H9 (cell line): ENCODE measurements around the gene DNAJC1. TPM values are rescaled to one million over a fixed set of nuclear protein-coding genes. Genes with fewer than 3 reads are reported as not detected.

Experiments used
- DNase-seq: peaks from one replicate; pipeline ENCODE4 v3.0.0-alpha.2; 2017
- H2AFZ ChIP-seq: one replicate; pipeline ENCODE4 v1.6.1; 2013; ENCODE audit warnings: mild to moderate bottlenecking, low read length, control low read depth, moderate library complexity
- H2AK5ac ChIP-seq: 2 replicates; pipeline ENCODE4 v1.6.1; 2013; ENCODE audit warnings: low read length, control low read depth, mixed read lengths; ENCODE audit not compliant: insufficient read length
- H2BK120ac ChIP-seq: one replicate; pipeline ENCODE4 v1.6.1; 2013; ENCODE audit warnings: low read depth, mild to moderate bottlenecking, low read length, control low read depth, inconsistent platforms; ENCODE audit not compliant: poor library complexity, severe bottlenecking
- H2BK12ac ChIP-seq: 2 replicates; pipeline ENCODE4 v1.6.1; 2013; ENCODE audit warnings: low read length, control low read depth, mixed read lengths, low read depth; ENCODE audit not compliant: insufficient read length
- H2BK15ac ChIP-seq: 2 replicates; pipeline ENCODE4 v1.6.1; 2013; ENCODE audit warnings: low read depth, low read length, control low read depth
- H2BK20ac ChIP-seq: one replicate; pipeline ENCODE4 v1.6.1; 2013; ENCODE audit warnings: low read depth, mild to moderate bottlenecking, low read length, control low read depth, inconsistent platforms; ENCODE audit not compliant: poor library complexity, severe bottlenecking
- H2BK5ac ChIP-seq: 2 replicates; pipeline ENCODE4 v1.6.1; 2013; ENCODE audit warnings: low read length, control low read depth, mixed read lengths; ENCODE audit not compliant: insufficient read length
- H3K14ac ChIP-seq: 2 replicates; pipeline ENCODE4 v1.6.1; 2013; ENCODE audit warnings: low read length, control low read depth; ENCODE audit not compliant: insufficient read depth
- H3K18ac ChIP-seq: 2 replicates; pipeline ENCODE4 v1.6.1; 2013; ENCODE audit warnings: low read depth, mild to moderate bottlenecking, mixed read lengths, low read length, control low read depth; ENCODE audit not compliant: insufficient read length
- H3K23ac ChIP-seq: 2 replicates; pipeline ENCODE4 v1.6.1; 2013; ENCODE audit warnings: low read length, control low read depth, mixed read lengths, low read depth; ENCODE audit not compliant: insufficient read length
- H3K23me2 ChIP-seq: 2 replicates; pipeline ENCODE4 v1.6.1; 2013; ENCODE audit warnings: low read depth, mild to moderate bottlenecking, mixed read lengths, low read length, control low read depth; ENCODE audit not compliant: insufficient read length, poor library complexity, severe bottlenecking
- H3K27ac ChIP-seq: 2 replicates; pipeline ENCODE4 v1.5.1; 2013; ENCODE audit warnings: low read length, control low read depth, mixed read lengths, low read depth; ENCODE audit not compliant: insufficient read length
- H3K27me3 ChIP-seq: 2 replicates; pipeline ENCODE4 v1.6.1; 2013; ENCODE audit warnings: low read length, control low read depth, inconsistent platforms; ENCODE audit not compliant: insufficient read depth
- H3K4ac ChIP-seq: 2 replicates; pipeline ENCODE4 v1.6.1; 2013; ENCODE audit warnings: low read depth, mild to moderate bottlenecking, control low read depth, inconsistent platforms, low read length, moderate library complexity
- H3K4me1 ChIP-seq: 2 replicates; pipeline ENCODE4 v1.6.1; 2013; ENCODE audit warnings: low read length, control low read depth, inconsistent platforms; ENCODE audit not compliant: insufficient read depth
- H3K4me2 ChIP-seq: 2 replicates; pipeline ENCODE4 v1.6.1; 2013; ENCODE audit warnings: low read length, control low read depth, mixed read lengths; ENCODE audit not compliant: insufficient read length, insufficient read depth
- H3K56ac ChIP-seq: 2 replicates; pipeline ENCODE4 v1.6.1; 2013; ENCODE audit warnings: low read depth, mild to moderate bottlenecking, mixed read lengths, low read length, control low read depth; ENCODE audit not compliant: insufficient read length
- H3K79me1 ChIP-seq: 2 replicates; pipeline ENCODE4 v1.6.1; 2013; ENCODE audit warnings: low read depth, mild to moderate bottlenecking, moderate library complexity, low read length, control low read depth, inconsistent platforms; ENCODE audit not compliant: insufficient read depth, poor library complexity, severe bottlenecking
- H3K79me2 ChIP-seq: 2 replicates; pipeline ENCODE4 v1.6.1; 2013; ENCODE audit warnings: low read length, control low read depth, inconsistent platforms; ENCODE audit not compliant: insufficient read depth
- H3K9ac ChIP-seq: 2 replicates; pipeline ENCODE4 v1.6.1; 2013; ENCODE audit warnings: low read length, control low read depth, mixed read lengths; ENCODE audit not compliant: insufficient read length; ENCODE audit errors: extremely low read depth
- H3K9me3 ChIP-seq: one replicate; pipeline ENCODE4 v1.6.1; 2013; ENCODE audit warnings: low read depth, low read length, inconsistent platforms; ENCODE audit not compliant: control insufficient read depth
- H3T11ph ChIP-seq: one replicate; pipeline ENCODE4 v1.6.1; 2013; ENCODE audit warnings: mild to moderate bottlenecking, low read length, control low read depth, inconsistent platforms
- H4K20me1 ChIP-seq: one replicate; pipeline ENCODE4 v1.6.1; 2013; ENCODE audit not compliant: control insufficient read depth, insufficient read length, insufficient read depth
- H4K5ac ChIP-seq: 2 replicates; pipeline ENCODE4 v1.6.1; 2013; ENCODE audit warnings: low read depth, mild to moderate bottlenecking, mixed read lengths, low read length, control low read depth; ENCODE audit not compliant: insufficient read length
- H4K8ac ChIP-seq: replicated peaks from 2 replicates; pipeline ENCODE4 v1.6.1; 2013; ENCODE audit warnings: low read length, control low read depth, mixed read lengths, low read depth; ENCODE audit not compliant: insufficient read length
- H4K91ac ChIP-seq: 2 replicates; pipeline ENCODE4 v1.6.1; 2013; ENCODE audit warnings: low read depth, mild to moderate bottlenecking, moderate library complexity, mixed read lengths, low read length, control low read depth; ENCODE audit not compliant: insufficient read length
- H3K27ac Mint-ChIP-seq, 3 experiments: 2 replicates in 2 of 3; 3 replicates in 1 of 3; pipeline ENCODE4 v1.8.0; 2020 to 2021; ENCODE audit warnings: mixed read lengths in 3 of 3, mild to moderate bottlenecking in 1 of 3, moderate library complexity in 1 of 3
- H3K27me3 Mint-ChIP-seq: 2 replicates; pipeline ENCODE4 v1.8.0; 2021; ENCODE audit warnings: low read depth, mild to moderate bottlenecking, moderate library complexity, mixed read lengths
- H3K36me3 Mint-ChIP-seq, 3 experiments: 2 replicates in 2 of 3; 3 replicates in 1 of 3; pipeline ENCODE4 v1.8.0; 2020 to 2021; ENCODE audit warnings: low read depth in 3 of 3, mixed read lengths in 3 of 3; ENCODE audit not compliant: insufficient read depth in 1 of 3
- H3K4me1 Mint-ChIP-seq, 2 experiments: 2 replicates each; pipeline ENCODE4 v1.8.0; 2020; ENCODE audit warnings: mixed read lengths in 2 of 2
- H3K4me3 Mint-ChIP-seq, 2 experiments: 2 replicates in 1 of 2; 3 replicates in 1 of 2; pipeline ENCODE4 v1.8.0; 2020 to 2021; ENCODE audit warnings: mild to moderate bottlenecking in 2 of 2, mixed read lengths in 2 of 2, moderate library complexity in 1 of 2
- H3K9me3 Mint-ChIP-seq, 2 experiments: 2 replicates in 1 of 2; 3 replicates in 1 of 2; pipeline ENCODE4 v1.8.0; 2020; ENCODE audit warnings: mild to moderate bottlenecking in 2 of 2, mixed read lengths in 2 of 2, moderate library complexity in 1 of 2
- CTCF ChIP-seq: fragments of 200-600 bp; sonication (generic); conservative IDR thresholded peaks from 3 replicates; pipeline ENCODE4 v1.8.0; 2021; ENCODE audit warnings: antibody characterized with exemption, mild to moderate bottlenecking
- WGBS: extraction: QIAGEN DNeasy Blood & Tissue Kit; methylation state at CpG from one replicate; pipeline ENCODE4 v1.1.7; 2013; ENCODE audit warnings: missing lambda C conversion rate, low lambda C conversion rate, mixed read lengths; ENCODE audit not compliant: insufficient read length; ENCODE audit errors: extremely low coverage; 5-methylcytosine and 5-hydroxymethylcytosine counted together
- total RNA-seq: library from RNA; stranded (reverse); gene quantifications from 2 replicates; pipeline ENCODE4 v1.2.1, GENCODE V29; 2021

The DNAJC1 gene
- total RNA-seq, 1 experiment from 2014 or later, result 11.2 TPM

GRCh38 chr10:22010973-22011408, 7.5 kb upstream of the DNAJC1 start:
- H3K9ac ChIP-seq, result no peak overlapping the region
- no peak overlapping the region for H3K56ac ChIP-seq
- H3K4me2 ChIP-seq, result no peak overlapping the region
- no CpG with 5 or more reads among the region's 1 CpG for WGBS
- no peaks in the 10 kb centered on the region for H3K23me2 ChIP-seq
- no peak overlapping the region for H2BK12ac ChIP-seq
- no peak overlapping the region for H2BK120ac ChIP-seq
- no peak overlapping the region for H3T11ph ChIP-seq
- H3K23ac ChIP-seq, result no peak overlapping the region
- H3K27ac ChIP-seq, result no peak overlapping the region
- no peak overlapping the region for H3K14ac ChIP-seq
- no peak overlapping the region for H3K27ac Mint-ChIP-seq
- H2BK5ac ChIP-seq, result no peak overlapping the region
- TF ChIP-seq CTCF, result peak; percentile 65; the same call in 2 of the 3 replicates
- H2AFZ ChIP-seq, result no peak overlapping the region
- H3K4me3 Mint-ChIP-seq, result no peak overlapping the region
- H2AK5ac ChIP-seq, result no peak overlapping the region
- H4K8ac ChIP-seq, result no peak overlapping the region
- peaks cover 4 to 9% of the 10 kb centered on the region in 2 experiments for H3K9me3 Mint-ChIP-seq
- no peak overlapping the region for H4K91ac ChIP-seq
- no peaks in the 10 kb centered on the region for H3K4me1 Mint-ChIP-seq
- H2BK20ac ChIP-seq, result no peak overlapping the region
- no peaks in the 10 kb centered on the region for H3K27me3 ChIP-seq
- H3K18ac ChIP-seq, result no peak overlapping the region
- peaks cover 0 to 6% (median 0%) of the 10 kb centered on the region in 3 experiments; a peak in 1 of 7 replicates for H3K36me3 Mint-ChIP-seq
- no peaks in the 10 kb centered on the region; the same call in 1 of the 2 replicates for H3K27me3 Mint-ChIP-seq
- H3K9me3 ChIP-seq, result no peaks in the 10 kb centered on the region
- no peaks in the 10 kb centered on the region for H3K79me2 ChIP-seq
- DNase-seq, result no peak
- H4K5ac ChIP-seq, result no peak overlapping the region
- no peaks in the 10 kb centered on the region for H3K4me1 ChIP-seq
- no peaks in the 10 kb centered on the region for H4K20me1 ChIP-seq
- no peaks in the 10 kb centered on the region for H3K79me1 ChIP-seq
- H2BK15ac ChIP-seq, result no peak overlapping the region
- no peak overlapping the region for H3K4ac ChIP-seq
